GM19438 (cell line): Measurements from ENCODE around the gene SBF2.
A peak's percentile ranks its signal among the peaks of the same experiment; 100 is the strongest.
"Not testable (repeated sequence)": the region's sequence is repeated elsewhere in the genome, so short reads cannot be mapped to it uniquely, and the experiment has no call there.

ENCODE experiments used
- ATAC-seq: cut with Tn5 transposase; IDR thresholded peaks from one replicate; pipeline ENCODE4 v1.9.1; 2021; ENCODE audit warnings: low read depth; ENCODE audit not compliant: unreplicated experiment

The SBF2 gene

DNA sequence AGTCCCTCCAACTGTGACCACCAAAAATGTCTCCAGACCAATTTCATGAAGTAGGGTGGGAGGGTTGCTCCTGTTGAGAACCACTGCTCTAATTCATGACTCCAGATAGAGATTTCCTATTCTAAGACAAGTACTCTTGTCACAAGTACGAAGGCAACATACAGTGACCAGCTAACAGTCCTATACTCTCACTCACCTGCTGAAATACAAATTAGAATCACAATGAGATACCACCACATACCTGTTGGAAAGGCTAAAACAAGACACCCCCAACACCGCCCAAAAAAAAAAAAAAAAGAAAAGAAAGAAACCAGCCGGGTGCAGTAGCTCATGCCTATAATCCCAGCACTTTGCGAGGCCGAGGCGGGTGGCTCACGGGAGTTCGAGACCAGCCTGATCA, 319.6 kb downstream of the SBF2 start:
- ATAC-seq, result no peak

DNA sequence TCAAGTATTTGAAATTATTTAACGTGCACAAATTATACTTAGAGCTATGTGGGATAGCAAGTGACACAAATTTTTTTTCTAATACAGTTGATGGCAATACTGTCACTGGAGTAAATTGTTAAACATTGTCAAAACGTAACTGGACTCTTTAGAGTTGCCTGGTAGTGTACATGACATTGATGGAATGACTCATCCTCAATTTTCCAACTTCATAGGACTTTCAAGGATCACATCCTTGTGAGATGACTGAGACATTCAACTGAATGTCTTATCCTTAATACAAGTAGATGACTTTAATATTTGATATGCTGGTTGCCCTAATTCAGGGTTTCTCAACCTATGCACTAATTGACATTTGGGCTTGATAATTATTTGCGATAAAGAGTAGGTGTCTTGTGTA, 320.1 kb downstream of the SBF2 start:
- no peak for ATAC-seq

DNA sequence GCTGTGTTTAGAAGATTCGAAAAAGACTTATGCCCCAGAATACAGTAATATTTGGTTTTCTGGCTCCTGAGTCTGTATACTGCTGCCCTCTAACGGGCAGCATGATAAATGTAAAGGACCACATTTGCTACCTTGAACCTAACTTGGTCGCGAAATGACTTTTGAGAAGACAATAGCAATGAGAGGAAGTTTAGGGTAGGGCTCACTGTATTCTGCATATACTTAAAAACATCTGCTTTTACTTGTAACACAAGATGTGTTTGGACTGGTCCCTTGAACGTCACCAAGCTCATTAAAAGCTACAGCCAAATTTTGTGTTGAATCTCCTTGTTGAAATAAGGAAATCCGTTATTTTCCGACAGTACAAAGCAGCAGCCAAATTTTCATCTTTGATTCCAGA, 321.0 kb downstream of the SBF2 start:
- no peak for ATAC-seq

DNA sequence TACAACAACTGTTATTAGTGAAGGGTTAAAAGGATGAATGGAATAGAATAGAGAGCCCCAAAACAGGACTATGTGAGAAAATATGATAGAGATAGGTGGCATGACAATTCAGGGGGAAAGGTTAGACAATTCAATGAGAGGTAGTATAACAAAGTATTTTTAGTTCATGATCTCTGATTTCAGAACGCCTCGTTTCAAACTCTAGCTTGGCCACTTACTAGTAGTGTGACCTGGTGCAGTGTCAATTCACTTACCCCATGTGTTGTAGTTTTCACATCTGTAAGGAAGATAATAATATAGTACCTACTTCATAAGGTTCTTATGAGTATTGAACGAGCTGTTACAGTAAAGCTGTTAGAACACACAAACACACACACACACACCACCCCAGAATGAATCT, 322.1 kb downstream of the SBF2 start:
- ATAC-seq, result no peak

DNA sequence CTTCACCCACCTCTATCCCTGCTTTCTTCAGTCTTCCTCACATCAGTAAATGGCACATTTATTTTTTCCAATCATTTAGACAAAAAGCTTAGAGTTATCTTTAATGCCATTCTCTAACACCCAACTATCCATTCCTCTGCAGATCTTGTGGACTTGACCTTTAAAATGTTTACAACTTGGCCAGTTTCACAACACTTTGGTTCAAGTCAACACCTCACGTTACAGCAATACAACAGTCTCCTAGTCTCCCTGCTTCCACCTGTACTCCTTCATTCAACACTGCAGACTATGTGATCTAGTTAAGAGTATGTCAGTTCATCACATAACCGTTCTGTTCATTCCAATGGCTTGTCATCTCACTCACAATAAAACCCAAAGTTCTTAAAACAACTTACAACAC, 325.0 kb downstream of the SBF2 start:
- no peak for ATAC-seq

DNA sequence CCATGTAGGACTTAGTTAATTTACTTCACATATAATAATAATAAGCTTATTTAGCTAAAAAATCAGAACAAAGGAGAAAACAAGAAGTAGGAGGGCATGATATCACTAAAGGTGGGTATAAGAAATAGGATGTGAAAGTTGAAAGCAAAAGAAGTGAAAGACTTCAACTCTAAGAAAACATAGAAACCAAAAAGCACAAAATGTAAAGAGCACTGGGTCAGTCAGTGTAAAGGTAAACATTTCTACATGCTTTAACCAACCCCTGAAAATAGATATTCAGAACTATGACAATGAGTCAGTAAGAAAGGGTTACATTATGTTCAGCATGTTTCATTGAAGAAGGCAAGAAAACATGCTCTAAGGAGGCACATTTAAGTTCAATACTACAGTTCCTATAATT, 331.3 kb downstream of the SBF2 start:
- peak; percentile 82 for ATAC-seq

DNA sequence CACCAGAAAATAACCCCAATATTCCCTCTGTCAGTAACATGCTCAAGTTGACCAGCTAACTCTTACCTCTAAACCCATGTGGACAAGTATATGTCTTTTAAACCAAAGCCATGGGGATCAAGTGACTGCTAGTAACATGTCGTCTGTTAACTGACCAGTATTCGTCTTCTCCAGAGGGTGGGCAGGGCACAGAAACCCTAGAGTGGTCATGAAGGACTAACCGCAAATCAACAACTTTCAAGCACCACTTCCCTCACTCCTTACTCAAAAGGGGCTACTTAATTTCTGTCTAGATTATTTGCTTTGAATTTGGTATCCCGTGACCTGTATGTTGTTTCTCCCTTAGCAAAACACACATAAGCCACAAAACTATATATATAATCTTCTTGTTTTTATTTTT, 336.9 kb downstream of the SBF2 start:
- ATAC-seq, result no peak

DNA sequence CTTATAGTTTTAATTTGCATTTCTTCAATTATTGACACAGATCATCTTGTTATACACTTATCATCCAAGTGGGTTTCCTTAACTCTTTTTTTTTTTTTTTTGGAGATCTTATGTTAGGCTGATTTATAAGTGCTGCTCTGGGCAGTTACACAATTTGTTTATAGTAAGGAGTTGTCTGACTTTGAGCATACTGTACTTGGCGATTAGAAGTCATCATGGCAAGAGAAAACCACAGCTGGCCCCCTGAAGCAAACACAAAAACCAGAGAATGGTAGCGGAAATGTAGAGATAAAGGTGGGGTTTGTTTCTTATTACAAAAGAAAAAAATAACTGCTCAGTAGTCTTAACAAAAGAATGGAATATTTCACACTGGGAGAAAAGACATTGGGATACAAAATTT, 337.5 kb downstream of the SBF2 start:
- ATAC-seq, result no peak

DNA sequence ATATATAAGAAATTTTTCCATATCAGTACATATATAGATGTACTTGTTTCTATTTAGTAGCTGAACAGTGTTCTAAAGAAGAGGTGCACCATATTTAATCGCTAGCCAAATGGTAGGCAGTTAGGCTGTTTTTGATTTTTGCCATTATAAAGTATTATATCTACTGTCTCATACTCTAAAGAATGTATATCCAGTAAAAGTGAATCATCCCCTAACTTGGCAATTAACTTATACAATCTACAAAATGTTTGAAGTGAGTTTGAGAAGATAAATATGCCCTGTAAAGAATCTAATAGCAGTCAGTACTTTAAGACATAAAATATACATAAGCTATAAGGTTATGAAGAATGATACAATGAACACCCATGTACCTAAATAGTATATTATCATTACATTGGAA, 338.6 kb downstream of the SBF2 start:
- ATAC-seq, result no peak

DNA sequence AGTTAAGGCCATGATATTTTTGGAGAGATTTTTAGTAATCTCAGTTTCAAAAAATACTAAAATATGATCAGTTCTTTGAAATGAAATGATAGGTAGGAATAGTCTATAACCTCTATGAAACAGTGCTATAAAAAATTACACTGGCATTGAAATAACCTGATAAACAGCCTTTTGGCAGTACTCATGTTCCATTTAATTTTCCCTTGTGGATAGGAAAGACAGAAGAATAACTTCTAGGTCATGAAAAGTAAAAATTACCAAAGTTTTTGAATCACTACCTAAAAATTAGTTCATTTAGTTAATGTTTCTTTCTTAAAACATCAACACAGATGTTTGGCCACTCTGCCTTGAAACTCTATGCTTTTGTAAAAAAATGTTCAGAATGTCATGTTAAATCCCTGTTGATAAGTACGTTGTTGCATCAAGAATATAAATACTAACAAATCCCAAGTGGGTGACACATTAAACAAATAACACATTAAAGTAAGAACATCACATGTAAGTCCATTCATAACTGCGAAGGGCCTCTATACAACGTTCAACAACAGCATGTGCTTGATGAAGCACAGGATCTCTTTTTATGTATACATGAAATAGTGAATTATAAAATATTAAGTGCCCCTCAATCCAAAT, 339.9 kb downstream of the SBF2 start:
- ATAC-seq, result no peak

DNA sequence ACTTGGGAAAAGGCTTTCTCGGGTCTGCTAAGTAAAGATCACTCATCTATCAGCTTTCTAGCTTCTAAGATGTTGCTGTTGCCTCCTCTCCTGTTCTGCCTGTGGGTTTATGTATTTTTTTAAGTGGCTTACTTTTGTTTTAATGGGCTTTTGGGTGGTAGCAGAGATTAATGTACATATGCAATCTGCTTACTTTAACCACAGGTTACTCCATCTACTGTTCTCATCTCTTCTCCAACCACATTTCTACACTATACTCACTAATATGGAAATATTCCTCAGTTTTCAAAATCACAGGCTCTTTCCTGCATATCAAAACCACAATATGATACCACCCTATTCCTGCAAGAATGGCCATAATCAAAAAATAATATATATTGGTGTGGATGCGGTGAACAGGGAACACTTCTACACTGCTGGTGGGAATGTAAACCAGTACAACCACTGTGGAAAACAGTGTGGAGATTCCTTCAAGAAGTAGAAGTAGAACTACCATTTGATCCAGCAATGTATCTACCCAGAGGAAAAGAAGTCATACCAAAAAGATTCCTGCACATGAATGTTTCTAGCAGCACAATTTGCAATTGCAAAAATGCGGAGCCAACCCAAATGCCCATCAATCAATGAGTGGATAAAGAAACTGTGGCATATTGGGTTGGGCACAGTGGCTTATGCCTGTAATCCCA, 341.4 kb downstream of the SBF2 start:
- no peak for ATAC-seq

DNA sequence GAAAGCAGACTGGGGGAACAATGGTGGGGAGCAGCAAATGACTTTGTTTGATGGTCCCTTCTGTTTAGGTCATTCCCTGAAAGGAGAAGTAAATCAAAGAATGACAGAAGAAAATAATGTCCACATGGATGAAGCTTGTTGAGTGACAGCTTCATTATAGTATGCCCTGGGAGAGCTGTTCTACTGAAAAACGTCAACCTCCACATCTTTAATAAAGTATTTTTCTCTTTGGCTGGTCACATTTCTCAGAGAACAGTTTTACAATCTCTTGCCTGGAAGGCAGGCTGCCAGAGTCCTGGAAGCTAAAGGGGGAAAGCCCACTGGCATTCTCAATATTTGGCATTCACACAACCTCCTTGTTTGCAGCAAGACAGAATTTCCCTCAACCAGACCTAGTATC, 342.2 kb downstream of the SBF2 start:
- ATAC-seq, result no peak

DNA sequence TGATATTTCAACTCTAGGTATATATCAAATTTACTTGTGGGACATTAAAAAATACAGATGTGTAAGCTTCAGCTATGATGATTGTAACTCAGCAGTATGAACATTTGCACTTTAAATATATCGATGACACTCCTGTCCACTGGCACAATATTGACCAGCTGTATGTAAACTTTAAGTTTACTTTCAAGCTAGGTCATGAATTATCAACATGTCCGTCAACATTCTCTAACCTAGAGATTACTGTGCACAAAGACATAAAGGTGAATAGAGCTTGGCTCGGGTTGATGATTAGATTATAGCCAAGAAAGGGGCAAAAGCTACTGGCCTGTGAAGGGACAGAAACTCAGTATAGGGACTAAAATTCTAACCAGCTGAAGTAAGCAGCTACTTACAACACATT, 343.6 kb downstream of the SBF2 start:
- ATAC-seq, result no peak

DNA sequence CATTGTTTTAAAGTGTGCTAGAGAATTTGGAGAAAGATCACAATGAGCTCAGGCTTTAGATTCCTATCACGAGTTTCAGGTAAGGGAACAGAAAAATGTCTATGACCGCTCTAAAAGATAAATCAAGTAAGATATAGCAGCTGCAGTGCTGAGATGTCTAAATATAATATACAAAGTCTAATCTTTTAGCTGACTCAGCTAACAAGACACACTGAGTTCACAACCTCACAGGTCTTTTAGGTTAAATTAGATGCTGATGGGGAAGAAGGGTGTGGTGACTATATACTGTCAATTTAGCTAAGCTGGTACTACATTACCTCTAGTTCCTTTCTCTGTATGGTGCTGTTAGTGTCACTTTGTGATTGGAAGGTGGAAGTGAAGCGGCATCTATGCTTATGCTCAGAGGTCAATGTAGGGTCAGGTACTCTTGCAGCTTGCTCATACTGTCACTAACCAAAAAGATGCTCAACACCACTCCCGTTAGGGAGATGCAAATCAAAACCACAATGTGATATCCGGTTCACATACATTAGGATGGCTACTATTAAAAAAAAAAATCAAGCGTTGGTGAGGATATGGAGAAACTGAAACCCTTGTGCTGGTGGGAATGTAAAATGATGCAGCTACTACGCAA, 346.7 kb downstream of the SBF2 start:
- ATAC-seq, result no peak

DNA sequence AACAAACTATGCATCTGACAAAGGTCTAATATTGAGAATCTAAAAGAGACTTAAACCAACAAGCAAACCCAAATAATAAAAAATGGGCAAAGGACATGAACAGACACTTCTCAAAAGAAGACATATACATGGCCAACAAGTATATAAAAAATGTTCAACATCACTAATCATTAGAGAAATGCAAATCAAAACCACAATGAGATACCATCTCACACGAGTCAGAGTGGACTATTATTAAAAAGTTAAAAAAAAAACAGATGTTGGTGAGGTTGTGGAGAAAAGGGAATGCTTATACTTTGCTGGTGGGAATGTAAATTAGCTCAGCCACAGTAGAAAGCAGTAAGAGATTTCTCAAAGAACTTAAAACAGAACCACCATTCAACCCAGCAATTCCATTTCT, 348.3 kb downstream of the SBF2 start:
- not testable (repeated sequence) for ATAC-seq

DNA sequence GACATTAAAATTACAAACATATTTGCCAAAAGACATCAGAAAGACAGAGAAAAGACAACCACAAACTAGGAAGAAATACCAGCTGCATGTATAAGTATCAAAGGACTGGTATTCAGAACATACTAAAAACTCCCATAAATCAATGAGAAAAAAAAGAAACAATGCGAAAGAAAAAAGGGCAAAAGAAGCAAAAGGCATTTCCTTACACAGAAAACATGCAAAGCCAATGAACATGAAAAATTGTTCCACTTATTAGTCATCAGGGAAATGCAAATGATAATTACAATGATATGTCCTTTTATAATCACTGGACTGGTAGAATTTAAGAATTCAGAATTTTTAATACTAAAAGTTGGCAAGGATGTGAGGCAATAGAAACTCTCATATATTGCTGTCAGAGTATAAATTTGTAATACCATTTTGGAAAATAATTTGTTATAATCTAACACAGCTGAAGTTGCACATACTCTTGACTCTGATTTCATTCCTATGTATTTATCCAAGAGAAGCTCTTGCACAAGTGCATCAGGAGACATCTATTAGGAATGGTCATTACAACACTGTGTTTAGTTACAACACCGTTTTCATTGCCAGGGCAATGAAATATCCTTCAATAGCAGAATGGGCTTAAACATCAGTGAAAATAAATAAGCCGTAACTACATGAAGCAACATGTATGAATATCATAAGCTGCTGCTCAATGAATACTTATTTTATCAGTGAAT, 350.5 kb downstream of the SBF2 start:
- ATAC-seq, result no peak

DNA sequence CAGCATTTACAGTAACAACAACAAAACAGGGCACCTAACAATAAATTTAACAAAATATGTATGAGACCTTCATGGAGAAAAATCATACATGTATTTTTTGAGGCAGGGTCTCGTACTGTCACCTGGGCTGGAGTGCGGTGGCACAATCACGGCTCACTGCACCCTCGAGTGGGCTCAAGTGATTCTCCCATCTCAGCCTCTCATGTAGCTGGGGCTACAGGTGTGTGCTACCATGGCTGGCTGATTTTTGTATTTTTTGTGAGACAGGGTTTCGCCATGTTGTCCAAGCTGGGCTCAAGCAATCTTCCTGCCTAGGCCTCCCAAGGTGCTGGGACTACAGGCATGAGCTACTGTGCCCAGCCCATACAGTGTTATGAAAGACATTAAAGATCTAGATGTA, 352.0 kb downstream of the SBF2 start:
- no peak for ATAC-seq

DNA sequence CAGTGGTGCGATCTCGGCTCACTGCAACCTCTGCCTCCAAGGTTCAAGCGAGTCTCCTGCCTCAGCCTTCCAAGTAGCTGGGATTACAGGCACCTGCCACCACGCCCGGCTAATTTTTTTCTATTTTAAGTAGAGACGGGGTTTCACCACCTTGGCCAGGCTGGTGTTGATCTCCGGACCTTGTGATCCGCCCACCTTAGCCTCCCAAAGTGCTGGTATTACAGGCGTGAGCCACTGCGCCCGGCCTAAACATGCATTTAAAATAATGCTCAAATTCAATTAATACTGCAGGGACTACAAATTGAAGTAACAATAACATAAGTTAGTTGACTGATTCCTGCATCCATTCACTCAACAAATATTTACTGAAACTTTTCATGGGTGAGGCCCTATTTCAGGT, 354.9 kb downstream of the SBF2 start:
- not testable (repeated sequence) for ATAC-seq

DNA sequence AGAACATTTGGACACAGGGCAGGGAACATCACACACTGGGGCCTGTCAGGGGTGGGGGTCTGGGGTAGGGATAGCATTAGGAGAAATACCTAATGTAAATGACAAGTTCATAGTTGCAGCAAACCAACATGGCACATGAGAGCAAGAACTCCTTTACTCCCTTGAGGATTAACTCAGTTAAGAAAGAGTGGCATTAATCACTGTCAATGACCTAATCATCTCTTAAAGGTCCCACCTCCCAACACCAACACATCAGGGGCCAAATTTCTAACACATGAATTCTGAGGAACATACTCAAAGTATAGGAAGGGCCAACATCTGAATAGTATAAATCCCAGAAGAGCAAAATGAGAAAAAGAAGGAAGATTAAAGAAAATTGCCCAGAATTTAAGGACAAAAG, 357.3 kb downstream of the SBF2 start:
- no peak for ATAC-seq

DNA sequence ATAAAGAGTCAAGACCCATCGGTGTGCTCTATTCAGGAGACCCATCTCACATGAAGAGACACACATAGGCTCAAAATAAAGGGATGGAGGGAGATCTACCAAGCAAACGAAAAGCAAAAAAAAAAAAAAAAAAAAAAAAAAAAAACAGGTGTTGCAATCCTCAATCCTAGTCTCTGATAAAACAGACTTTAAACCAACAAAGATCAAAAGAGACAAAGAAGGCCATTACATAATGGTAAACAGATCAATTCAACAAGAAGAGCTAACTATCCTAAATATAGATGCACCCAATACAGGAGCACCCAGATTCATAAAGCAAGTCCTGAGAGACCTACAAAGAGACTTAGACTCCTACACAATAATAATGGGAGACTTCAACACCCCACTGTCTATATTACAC, 361.2 kb downstream of the SBF2 start:
- not testable (repeated sequence) for ATAC-seq

DNA sequence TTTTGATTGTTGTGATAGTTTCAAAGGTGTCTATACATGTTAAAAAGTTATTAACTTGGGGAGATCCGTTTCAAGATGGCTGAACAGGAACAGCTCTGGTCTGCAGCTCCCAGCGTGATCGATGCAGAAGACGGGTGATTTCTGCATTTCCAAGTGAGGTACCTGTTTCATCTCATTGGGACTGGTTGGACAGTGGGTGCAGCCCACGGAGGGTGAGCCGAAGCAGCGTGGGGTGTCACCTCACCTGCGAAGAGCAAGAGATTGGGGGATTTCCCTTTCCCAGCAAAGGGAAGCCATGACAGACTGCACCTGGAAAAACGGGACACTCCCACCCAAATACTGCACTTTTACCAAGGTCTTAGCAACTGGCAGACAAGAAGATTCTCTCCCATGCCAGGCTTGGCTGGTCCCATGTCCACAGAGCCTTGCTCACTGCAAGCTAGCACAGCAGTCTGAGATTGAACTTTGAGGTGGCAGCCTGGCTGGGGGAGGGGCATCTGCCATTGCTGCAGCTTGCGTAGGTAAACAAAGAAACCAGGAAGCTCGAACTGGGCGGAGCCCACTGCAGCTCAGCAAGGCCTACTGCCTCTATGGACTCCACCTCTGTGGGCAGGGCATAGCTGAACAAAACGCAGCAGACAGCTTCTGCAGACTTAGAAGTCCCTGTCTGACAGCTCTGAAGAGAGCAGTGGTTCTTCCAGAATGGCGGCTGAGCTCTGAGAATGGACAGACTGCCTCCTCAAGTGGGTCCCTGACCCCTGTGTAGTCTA, 363.3 kb downstream of the SBF2 start:
- not testable (repeated sequence) for ATAC-seq
